Urothelium cell line (cell line): ENCODE results near the gene PLEKHM2.

Source experiments
- DNase-seq: peaks from one replicate; pipeline ENCODE4 v3.0.0; 2011; ENCODE audit warnings: low spot score, mixed read lengths
- FAIRE-seq: peaks from 2 replicates; lab custom pipeline; 2011; peaks lifted over from hg19 to GRCh38; lab: Jason Lieb, UNC

The PLEKHM2 gene

DNA sequence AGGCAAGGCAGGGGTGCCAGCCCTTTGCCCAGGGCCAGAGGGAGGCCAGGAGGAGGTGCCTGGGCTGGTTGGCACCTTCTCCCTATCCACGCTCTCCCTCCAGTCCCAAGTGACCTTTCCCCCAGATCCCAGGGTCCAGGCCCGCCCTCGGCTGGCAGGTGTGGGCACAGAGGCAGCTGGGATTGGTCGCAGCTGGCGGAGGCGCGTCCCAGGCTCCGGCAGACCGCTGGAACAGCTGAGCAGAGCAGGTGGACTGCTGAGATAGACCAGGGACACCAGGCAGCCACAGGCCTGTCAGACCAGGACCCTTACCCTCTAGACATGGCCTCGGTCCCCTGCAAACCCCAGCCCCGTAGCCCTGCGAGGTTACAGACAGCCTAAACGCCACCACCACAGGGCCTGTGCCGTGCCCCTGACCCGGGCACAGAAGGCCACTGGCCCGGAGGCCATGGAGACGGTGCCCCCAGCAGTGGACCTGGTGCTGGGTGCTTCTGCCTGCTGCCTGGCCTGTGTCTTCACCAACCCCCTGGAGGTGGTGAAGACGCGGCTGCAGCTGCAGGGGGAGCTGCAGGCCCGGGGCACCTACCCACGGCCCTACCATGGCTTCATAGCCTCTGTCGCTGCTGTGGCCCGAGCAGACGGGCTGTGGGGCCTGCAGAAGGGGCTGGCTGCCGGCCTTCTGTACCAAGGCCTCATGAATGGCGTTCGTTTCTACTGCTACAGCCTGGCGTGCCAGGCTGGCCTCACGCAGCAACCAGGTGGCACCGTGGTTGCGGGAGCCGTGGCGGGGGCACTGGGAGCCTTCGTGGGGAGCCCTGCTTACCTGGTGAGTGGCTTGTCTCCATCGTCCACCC is 52.1 kb downstream of the PLEKHM2 start, which contains the start of gene SLC25A34:
SLC25A34 (plus strand) TSS at position 221 of the 854 bp plus-strand sequence; CDS start at position 449, 228 bp downstream.
- FAIRE-seq (no peak), DNase-seq (no peak)

DNA sequence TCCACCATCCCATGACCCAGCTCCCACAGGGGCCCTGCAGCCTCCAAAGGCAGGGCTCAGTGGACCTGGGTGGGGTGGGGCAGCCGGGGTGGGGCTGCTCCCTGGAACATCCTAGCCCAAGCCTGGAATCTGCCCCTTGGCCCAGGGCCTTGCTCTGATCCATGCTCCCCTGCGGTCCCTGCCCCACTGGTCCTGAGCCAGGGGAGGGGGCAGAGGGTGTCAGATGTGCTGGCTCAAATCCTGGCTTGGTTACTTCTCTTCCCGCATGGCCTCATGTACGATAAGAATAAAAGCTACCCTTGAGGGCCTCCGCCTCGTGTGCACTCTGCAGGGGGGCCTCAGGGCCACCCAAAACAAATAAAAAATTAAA is 52.8 kb downstream of the PLEKHM2 start:
- no peak for FAIRE-seq
- no peak for DNase-seq

GRCh38 chr1:15737324-15738319 is 53.5 kb downstream of the PLEKHM2 start:
- no peak for DNase-seq
- no peak for FAIRE-seq

DNA sequence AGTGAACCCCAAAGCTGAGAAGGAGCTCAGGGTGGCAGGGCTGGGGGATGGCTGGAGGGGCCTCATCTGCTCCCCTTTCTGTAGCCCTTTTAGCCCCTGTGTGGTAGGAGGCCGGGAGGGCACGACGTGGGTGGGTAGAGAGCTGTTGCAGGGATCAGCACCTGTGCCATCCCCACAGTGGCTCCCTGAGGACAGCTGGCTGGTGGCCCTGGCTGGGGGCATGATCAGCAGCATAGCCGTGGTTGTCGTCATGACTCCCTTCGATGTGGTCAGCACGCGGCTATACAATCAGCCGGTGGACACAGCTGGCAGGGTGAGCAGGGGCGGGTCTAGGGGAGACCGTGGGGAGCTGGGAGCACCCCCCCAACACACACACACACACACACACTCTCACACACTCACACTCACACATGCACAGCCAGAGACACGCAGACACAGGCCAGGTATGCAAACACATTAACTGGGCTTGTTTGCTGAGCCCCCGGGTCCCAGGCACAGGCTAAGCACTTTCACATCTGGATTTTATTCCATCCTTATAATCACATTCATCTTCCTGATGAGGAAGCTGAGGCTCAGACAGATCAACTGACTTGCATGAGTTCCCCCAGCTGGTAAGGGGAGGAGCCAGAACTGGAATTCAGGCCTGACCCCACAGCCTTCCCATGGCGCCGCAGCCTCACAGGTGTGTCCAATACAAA is 54.4 kb downstream of the PLEKHM2 start:
- DNase-seq, result no peak
- FAIRE-seq, result no peak

DNA sequence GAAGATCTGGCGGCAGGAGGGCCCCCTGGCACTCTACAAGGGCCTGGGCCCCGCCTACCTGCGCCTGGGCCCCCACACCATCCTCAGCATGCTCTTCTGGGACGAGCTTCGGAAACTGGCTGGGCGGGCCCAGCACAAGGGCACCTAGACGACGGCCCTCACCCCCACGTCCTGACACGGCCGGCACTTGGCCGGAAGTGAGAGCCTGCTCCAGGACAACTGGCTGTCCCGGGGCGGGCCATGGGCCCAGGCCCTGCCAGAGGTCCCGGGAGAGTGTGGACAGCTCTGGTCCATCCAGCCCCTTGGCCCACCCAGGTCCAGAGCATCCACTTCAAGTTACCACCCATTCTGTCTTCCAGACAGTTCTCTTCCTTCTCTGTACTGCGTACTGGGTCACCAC is 55.1 kb downstream of the PLEKHM2 start:
- FAIRE-seq (no peak), DNase-seq (no peak)

DNA sequence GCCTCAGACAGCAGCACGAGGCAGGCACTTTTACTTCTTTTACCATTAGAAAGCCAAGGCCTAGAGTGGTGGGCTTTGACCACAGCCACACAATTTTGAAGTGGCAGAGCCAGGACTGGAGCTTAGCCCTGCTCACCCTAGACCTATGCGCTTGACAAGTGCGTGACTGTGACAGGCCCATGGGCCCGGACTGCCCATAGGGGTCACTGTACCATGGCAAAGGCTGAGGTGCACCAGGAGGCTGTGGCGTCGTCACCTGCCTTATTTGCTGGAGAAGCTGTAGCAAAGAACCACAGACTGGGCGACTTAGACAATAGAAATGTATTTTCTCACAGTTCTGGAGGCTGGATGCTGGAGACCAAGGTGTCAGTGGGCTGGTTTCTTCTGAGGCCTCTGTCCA is 55.6 kb downstream of the PLEKHM2 start:
- no peak for FAIRE-seq

GRCh38 chr1:15740924-15741850 is 57.1 kb downstream of the PLEKHM2 start:
- DNase-seq (peak; percentile 83), FAIRE-seq (no peak)

More for the DNA sequence above, 55.6 kb downstream of the PLEKHM2 start:
- DNase-seq, result no peak

GRCh38 chr1:15742339-15742801 is 58.2 kb downstream of the PLEKHM2 start, which contains the start of gene TMEM82:
Gene TMEM82 (plus strand): TSS chr1:15742499. CDS start chr1:15742560, 61 bp downstream.
- DNase-seq (no peak), FAIRE-seq (no peak)

- FAIRE-seq, result no peak
- no peak for DNase-seq
These were observed 60.1 kb downstream of the PLEKHM2 start for GRCh38 chr1:15744122-15744679.

- DNase-seq (no peak), FAIRE-seq (no peak)
These were observed 63.3 kb downstream of the PLEKHM2 start for GRCh38 chr1:15747378-15747777.

DNA sequence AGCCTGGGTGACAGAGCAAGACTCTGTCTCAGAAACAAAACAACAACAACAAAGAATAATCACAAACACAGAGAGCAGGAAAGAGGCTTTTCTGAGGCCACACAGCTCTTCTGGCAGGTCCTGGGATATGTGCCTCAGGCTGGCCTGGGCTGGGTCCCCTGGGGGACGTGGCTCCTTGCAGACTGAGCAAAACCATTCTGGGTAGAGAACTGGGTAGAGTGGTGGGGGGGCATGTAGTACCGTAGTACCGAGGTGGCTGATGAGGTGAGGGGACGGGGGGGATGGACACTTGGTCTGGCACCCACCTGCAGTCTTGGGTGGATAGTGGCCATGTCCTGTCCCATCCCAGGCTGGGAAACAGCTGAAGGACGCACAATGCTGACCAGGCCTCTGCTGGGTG is 64.1 kb downstream of the PLEKHM2 start:
- no peak for DNase-seq
- no peak for FAIRE-seq

DNA sequence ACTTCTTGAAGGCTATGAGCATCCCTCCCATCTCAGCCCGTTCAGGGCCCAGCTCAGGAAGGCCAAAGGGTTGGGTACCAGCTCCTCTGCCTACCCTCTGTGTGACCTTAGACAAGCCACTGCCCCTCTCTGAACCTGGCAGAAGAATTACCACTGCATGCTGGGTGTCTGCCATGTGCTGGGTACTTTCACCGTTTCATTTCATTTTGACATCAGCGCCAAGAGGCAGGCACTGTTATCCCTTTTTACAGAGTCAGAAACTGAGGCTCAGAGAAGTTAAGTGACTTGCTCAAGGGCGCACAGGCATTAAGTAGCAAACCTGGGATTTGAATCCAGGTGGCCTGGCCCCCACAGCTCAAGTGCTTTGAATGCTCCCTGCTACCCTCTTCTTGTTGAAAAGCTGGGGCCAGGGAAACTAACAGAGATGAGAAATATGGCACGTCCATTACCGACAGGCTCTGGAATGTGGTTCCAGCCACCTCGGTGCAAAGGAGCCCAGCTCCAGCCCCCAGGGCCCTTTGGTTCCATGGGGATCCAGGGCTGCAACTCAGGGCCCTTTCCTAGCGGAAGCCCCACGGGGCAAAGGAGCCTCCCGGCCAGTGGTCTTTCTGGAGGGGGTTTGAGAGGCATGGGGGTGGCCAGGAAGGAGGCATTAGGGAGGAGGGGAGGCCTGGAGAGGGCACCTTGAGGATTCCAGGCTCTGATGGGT is 64.7 kb downstream of the PLEKHM2 start:
- DNase-seq (no peak), FAIRE-seq (no peak)

- FAIRE-seq, result no peak
These were observed 65.5 kb downstream of the PLEKHM2 start for GRCh38 chr1:15749399-15750291.

DNA sequence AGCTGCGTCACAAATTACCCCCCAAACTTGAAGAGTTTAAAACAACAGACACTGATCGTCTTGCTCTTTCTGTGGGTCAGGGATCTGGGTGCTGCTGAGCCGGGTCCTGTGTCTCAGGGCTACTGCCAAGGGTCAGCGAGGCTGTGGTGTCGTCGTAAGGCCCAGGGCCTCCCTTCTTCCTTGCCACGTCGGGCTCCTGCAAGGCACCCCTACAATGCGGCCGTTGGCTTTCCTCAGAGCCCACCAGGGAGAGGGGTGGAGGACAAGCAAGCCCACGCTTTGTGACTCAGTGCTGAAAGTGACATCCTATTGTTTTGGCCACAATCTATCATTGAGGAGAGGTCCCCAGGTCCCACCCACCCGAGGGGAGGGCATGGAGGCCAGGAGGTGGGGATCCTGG is 66.8 kb downstream of the PLEKHM2 start:
- no peak for FAIRE-seq
- no peak for DNase-seq

More at GRCh38 chr1:15749399-15750291, 65.5 kb downstream of the PLEKHM2 start:
- DNase-seq, result peak; percentile 21

DNA sequence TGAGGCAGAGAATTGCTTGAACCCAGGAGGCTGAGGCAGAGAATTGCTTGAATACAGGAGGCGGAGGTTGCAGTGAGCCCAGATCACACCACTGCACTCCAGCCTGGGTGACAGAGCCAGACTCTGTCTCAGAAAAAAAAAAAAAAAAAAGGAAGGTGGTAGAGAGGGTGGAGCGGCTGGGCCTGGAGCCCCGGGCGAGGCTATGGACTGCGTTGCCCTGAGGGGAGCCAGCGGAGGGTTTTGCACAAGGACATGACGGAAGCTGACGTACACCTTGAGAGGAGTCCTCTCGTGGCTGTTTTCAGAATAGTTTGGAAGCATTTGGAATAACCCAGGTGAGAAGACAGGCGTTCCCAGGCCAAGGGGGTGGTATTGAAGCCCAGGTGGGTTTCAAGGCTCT is 67.6 kb downstream of the PLEKHM2 start:
- DNase-seq (no peak), FAIRE-seq (no peak)

DNA sequence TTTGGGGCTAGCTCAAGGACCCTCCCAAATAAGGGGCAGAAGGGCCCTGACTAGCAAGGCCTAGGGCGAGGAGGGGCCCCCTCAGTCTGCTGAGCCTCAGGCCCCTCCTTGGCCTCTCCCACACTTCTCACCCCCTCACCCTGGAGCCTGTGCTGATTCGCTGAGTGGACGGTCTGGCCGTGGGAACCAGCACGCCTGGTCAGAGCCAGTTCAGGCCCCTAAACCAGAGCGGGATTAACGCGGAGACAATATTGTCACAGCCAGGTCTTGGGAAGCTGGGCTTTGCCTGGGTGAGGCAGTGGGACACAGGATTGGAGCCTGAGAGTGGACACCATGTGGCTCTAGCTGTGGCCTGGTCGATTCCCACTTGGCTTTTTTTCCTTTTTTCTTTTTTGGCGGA is 69.7 kb downstream of the PLEKHM2 start:
- FAIRE-seq (no peak), DNase-seq (no peak)

DNA sequence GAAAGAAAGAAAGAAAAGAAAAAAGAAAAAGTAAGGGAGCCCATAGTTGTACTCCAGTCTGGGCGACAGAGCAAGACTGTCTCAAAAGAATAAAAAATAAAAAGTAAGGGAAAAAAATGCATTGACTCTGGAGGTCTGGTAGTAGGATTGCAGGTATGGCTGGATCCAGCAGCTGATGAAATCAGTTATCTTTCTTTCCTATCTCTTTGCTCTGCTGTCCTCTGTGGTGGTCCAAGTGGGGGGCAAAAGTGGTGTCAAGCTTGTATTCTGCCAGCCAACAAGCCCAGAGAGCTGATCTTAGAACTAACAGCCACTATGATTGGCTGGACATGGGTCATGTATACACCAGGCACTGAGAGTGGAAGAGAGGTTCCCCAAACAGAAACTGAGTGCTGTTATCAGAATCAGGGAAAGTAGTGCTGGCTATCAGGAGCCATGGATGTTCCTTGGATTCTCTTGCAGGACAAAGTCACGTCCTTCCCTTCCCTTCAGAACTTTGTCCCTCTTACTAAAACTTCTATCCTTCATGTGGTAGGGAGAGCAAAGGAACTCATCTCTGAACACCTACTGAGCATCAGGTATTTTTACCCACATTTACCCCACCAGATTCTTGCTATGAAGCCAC is 71.0 kb downstream of the PLEKHM2 start:
- DNase-seq (no peak), FAIRE-seq (no peak)
